ENCODE measurements around the gene USP13.
A peak's percentile ranks its signal among the peaks of the same experiment; 100 is the strongest.

Gene USP13, protein sequence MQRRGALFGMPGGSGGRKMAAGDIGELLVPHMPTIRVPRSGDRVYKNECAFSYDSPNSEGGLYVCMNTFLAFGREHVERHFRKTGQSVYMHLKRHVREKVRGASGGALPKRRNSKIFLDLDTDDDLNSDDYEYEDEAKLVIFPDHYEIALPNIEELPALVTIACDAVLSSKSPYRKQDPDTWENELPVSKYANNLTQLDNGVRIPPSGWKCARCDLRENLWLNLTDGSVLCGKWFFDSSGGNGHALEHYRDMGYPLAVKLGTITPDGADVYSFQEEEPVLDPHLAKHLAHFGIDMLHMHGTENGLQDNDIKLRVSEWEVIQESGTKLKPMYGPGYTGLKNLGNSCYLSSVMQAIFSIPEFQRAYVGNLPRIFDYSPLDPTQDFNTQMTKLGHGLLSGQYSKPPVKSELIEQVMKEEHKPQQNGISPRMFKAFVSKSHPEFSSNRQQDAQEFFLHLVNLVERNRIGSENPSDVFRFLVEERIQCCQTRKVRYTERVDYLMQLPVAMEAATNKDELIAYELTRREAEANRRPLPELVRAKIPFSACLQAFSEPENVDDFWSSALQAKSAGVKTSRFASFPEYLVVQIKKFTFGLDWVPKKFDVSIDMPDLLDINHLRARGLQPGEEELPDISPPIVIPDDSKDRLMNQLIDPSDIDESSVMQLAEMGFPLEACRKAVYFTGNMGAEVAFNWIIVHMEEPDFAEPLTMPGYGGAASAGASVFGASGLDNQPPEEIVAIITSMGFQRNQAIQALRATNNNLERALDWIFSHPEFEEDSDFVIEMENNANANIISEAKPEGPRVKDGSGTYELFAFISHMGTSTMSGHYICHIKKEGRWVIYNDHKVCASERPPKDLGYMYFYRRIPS

GRCh38 chr3:179652447-179653095 lies at the start of gene USP13:
USP13 (plus strand) TSS chr3:179653040; CDS start chr3:179653226, 186 bp downstream.
- TF ChIP-seq, protein P1, sequence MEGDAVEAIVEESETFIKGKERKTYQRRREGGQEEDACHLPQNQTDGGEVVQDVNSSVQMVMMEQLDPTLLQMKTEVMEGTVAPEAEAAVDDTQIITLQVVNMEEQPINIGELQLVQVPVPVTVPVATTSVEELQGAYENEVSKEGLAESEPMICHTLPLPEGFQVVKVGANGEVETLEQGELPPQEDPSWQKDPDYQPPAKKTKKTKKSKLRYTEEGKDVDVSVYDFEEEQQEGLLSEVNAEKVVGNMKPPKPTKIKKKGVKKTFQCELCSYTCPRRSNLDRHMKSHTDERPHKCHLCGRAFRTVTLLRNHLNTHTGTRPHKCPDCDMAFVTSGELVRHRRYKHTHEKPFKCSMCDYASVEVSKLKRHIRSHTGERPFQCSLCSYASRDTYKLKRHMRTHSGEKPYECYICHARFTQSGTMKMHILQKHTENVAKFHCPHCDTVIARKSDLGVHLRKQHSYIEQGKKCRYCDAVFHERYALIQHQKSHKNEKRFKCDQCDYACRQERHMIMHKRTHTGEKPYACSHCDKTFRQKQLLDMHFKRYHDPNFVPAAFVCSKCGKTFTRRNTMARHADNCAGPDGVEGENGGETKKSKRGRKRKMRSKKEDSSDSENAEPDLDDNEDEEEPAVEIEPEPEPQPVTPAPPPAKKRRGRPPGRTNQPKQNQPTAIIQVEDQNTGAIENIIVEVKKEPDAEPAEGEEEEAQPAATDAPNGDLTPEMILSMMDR (conservative IDR thresholded peaks at IDR 0.05): no peak
- H3K27ac ChIP-seq: peak within 1 kb of the TSS; percentile 91

DNA sequence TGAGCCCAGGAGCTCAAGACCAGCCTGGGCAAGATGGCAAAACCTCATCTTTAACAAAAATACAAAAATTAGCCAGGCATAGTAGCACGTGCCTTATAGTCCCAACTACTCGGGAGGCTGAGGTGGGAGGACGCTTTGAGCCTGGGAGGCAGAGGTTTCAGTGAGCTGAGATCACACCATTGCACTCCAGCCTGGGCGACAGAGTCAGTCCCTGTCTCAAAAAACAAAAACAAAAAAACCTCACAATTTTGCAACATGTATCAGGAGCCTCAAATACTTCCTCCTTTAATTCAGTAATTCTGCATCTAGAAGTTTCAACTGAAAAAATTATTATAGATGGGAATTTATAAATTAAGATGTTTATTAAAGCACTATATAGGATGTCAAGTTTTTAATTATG lies 49.5 kb upstream of the USP13 start:
- no peak overlapping the region for H3K27ac ChIP-seq

DNA sequence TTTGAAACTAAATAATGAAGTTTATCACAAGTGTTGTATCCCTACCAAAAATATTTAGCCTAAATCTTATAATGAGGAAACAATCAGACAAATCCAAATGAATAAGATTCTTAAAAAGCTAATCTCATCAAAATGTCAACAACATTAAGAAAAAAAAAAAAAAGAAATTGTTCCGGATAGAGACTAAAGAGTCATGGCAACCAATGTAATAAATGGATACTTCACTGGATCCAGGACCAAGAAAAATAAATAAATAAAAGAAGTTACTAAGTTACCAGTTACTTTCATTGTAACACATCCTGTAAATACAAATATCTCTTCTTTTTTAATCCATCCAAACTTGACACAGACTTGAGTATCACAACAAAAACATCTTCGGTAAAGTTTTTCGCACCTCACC lies 49.0 kb upstream of the USP13 start:
- peak overlapping the region; percentile 80 for H3K27ac ChIP-seq
- TF ChIP-seq, protein P1 (conservative IDR thresholded peaks at IDR 0.05): no peak

More for the DNA sequence above, 49.5 kb upstream of the USP13 start:
- TF ChIP-seq, protein P1 (conservative IDR thresholded peaks at IDR 0.05): no peak

DNA sequence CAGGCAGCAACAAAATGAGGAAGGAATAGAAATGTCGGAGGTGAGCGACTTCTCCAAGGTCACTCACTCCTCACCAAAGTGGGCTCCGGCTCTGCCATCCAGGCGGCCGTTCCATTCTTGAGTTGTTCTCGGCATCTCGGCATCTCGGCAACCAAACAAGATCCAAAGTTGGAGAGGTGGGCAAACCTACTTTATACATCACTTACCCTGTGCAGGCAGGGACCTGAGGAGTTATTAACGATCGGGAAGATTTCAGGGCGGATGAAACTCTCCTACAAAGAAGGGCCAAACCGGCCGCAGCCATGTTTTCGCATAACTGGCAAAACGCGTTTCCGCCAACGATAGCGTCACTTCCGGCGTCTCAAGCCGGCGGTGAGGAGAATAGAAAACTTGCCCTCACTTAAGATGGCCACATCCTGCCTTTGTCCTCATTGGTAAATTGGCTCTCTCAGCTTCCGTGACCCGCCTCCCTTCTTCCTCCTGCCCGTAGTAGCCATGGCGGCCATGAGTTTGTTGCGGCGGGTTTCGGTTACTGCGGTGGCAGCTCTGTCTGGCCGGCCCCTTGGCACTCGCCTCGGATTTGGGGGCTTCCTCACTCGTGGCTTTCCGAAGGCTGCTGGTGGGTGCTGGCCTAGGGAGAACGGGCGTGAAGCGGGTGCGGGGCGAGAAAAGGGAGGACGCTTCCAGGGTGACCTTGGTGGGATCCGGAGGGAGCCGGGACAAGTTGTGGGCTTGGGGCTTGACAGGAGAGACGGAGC lies 48.3 kb upstream of the USP13 start, which contains the start of the genes MRPL47 and NDUFB5:
Gene MRPL47, minus strand, starts transcription at position 318 of the 758 bp plus-strand sequence. Its CDS starts 14 bp downstream, at position 304.
Gene NDUFB5, plus strand, starts transcription at position 474 of the 758 bp plus-strand sequence. Its CDS starts 22 bp downstream, at position 496.
- peak within 1 kb of the TSS; percentile 80 for H3K27ac ChIP-seq
- TF ChIP-seq, protein P1 (conservative IDR thresholded peaks at IDR 0.05): no peak

DNA sequence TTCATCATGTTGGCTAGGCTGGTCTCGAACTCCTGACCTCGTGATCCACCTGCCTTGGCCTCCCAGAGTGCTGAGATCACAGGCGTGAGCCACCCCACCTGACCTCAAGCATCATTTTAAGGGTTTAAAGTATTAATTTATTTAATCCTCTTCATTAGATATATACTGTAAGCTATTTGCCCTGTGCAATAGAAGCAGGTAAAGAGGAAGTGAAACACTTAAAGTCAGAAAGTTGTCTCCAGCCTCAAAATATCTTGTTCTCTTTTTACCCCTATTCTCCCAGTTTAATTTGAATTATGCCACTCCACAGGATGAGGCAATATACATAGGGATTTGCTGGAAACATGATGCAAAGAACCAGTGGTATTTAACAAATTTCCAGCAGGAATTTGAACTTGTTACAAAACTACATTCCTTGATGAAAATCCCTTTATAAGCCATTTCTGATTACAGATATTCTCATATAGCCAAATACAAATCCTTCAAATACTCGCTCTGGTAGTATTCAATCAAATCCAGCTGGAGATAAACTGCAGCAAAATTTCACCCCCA lies 46.2 kb upstream of the USP13 start:
- H3K27ac ChIP-seq: no peak overlapping the region
- TF ChIP-seq, protein P1 (conservative IDR thresholded peaks at IDR 0.05): no peak

- no peak overlapping the region for H3K27ac ChIP-seq
- TF ChIP-seq, protein P1 (conservative IDR thresholded peaks at IDR 0.05): no peak
Measured at GRCh38 chr3:179608931-179609720, 43.7 kb upstream of the USP13 start.
